Activated B cell treated with CpG ODN at 0.5 μM for 24 hours (primary cell): ENCODE data around the gene HLA-DOB. TPM values are rescaled to one million over a fixed set of nuclear protein-coding genes. Genes with fewer than 3 reads are reported as not detected.
"Not testable (repeated sequence)": the region's sequence is repeated elsewhere in the genome, so short reads cannot be mapped to it uniquely, and the experiment has no call there.

Experiments
- ATAC-seq: fragments of 200-7000 bp; cut with Tn5 transposase; one replicate; pipeline ENCODE4 v1.10.0; 2021; ENCODE audit warnings: low read depth, mild to moderate bottlenecking, moderate library complexity
- CTCF ChIA-PET: fragments of 350-600 bp; sonication (Branson Sonifier 250); formaldehyde crosslinking; loops from one replicate; lab custom pipeline; 2021; ENCODE audit warnings: antibody characterized with exemption; lab: Charles Lee
- POLR2A ChIA-PET: fragments of 350-600 bp; sonication (Branson Sonifier 250); formaldehyde crosslinking; loops from one replicate; lab custom pipeline; 2021; ENCODE audit warnings: antibody characterized with exemption; lab: Charles Lee
- DNase-seq: peaks from one replicate; pipeline ENCODE4 v3.0.0; 2022
- H3K27ac Mint-ChIP-seq: one replicate; pipeline ENCODE4 v1.8.0; 2020; ENCODE audit warnings: mixed read lengths
- H3K27me3 Mint-ChIP-seq: one replicate; pipeline ENCODE4 v1.8.0; 2021; ENCODE audit warnings: mixed read lengths
- H3K36me3 Mint-ChIP-seq: one replicate; pipeline ENCODE4 v1.8.0; 2021; ENCODE audit warnings: low read depth, mixed read lengths
- H3K4me1 Mint-ChIP-seq: one replicate; pipeline ENCODE4 v1.8.0; 2021; ENCODE audit warnings: mixed read lengths
- H3K4me3 Mint-ChIP-seq: one replicate; pipeline ENCODE4 v1.8.0; 2020; ENCODE audit warnings: mild to moderate bottlenecking, mixed read lengths
- H3K9me3 Mint-ChIP-seq: one replicate; pipeline ENCODE4 v1.8.0; 2020; ENCODE audit warnings: mixed read lengths
- intact Hi-C: fragments of 100-400 bp; cut with micrococcal nuclease; formaldehyde crosslinking; loops from one replicate; pipeline ENCODE4 v1.15.1; 2024
- total RNA-seq: library from RNA; stranded (reverse); gene quantifications from 2 replicates; pipeline ENCODE4 v1.2.3, GENCODE V29; 2022
- TF ChIP-seq, protein P1 (sequence below): fragments of 200-600 bp; IDR thresholded peaks from one replicate; pipeline ENCODE4 v1.8.0; 2022; ENCODE audit warnings: antibody characterized with exemption, mild to moderate bottlenecking

HLA-DOB gene
- total RNA-seq, 1 donor from 2014 or later, result 101 TPM

DNA sequence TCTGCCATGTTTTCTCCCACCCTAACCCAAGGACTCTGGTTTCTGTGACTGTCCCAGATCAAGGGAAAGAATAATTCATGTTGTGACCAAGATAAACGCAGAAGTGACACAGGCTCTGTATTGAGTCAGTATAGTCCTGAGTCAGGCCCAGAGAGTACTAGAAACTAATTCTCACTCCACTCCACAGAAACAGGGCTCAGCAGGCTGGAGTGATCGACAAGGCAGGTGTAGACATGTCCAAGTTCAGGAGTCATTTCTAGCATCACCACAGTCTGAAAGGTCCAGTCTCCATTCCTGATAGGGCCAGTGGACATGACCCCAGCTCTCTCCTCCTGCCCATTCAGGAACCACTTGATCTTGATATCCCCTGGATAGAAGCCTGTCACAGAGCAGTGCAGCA is 2.7 kb downstream of the HLA-DOB start:
- ATAC-seq (no peak), DNase-seq (no peak)
- no peaks in the 10 kb centered on the region for H3K9me3 Mint-ChIP-seq
- intact Hi-C loops, result no loop called here
- H3K27me3 Mint-ChIP-seq, result no peaks in the 10 kb centered on the region
- TF ChIP-seq, protein P1, sequence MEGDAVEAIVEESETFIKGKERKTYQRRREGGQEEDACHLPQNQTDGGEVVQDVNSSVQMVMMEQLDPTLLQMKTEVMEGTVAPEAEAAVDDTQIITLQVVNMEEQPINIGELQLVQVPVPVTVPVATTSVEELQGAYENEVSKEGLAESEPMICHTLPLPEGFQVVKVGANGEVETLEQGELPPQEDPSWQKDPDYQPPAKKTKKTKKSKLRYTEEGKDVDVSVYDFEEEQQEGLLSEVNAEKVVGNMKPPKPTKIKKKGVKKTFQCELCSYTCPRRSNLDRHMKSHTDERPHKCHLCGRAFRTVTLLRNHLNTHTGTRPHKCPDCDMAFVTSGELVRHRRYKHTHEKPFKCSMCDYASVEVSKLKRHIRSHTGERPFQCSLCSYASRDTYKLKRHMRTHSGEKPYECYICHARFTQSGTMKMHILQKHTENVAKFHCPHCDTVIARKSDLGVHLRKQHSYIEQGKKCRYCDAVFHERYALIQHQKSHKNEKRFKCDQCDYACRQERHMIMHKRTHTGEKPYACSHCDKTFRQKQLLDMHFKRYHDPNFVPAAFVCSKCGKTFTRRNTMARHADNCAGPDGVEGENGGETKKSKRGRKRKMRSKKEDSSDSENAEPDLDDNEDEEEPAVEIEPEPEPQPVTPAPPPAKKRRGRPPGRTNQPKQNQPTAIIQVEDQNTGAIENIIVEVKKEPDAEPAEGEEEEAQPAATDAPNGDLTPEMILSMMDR, result no peak
- H3K36me3 Mint-ChIP-seq, result peaks cover 66% of the 10 kb centered on the region
- H3K27ac Mint-ChIP-seq, result peak overlapping the region; percentile 99
- ChIA-PET CTCF (interaction anchor here (0.9 to 2.4 kb wide), 5 partner anchors 17 to 39 kb away, joined by 3 to 11 read pairs (median 4); partner anchors contain the start of genes PSMB9, TAP1 and TAP2), POLR2A (interaction anchor here (0.7 to 3.8 kb wide), 9 partner anchors 13 to 154 kb away, joined by 3 to 51 read pairs (median 4); partner anchors contain the start of genes PSMB9, TAP1 and TAP2)
- H3K4me1 Mint-ChIP-seq, result peaks cover 83% of the 10 kb centered on the region
- H3K4me3 Mint-ChIP-seq, result peak overlapping the region; percentile 99

DNA sequence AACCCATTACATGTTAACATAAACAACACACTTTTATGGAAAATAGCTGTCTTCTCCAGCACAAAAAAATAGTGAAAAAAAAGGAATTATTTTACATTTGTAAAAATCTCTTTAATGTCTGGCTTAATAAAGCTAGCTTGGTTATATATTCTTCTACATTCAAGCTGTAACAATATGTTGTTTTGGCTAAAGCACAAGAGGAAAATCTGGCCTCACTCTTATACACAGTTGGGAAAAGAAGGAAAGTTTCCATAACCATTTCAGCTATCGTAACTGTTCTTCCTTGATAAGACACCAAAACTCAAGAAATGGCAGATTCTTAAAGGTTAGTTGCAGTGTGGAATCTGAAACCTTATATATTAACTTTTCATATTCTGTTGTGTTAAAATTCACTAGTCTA is 7.6 kb downstream of the HLA-DOB start:
- no peak for ATAC-seq
- H3K9me3 Mint-ChIP-seq, result peaks cover 2% of the 10 kb centered on the region
- peak overlapping the region; percentile 30 for H3K27ac Mint-ChIP-seq
- DNase-seq, result no peak
- intact Hi-C loops, result no loop called here
- TF ChIP-seq, protein P1, result no peak
- H3K4me3 Mint-ChIP-seq, result no peak overlapping the region
- peaks cover 50% of the 10 kb centered on the region for H3K4me1 Mint-ChIP-seq
- CTCF ChIA-PET, result interaction anchor here (1.3 to 1.4 kb wide), 2 partner anchors 23 to 59 kb away, joined by 4 to 6 read pairs; no protein-coding TSS in a partner anchor
- POLR2A ChIA-PET, result interaction anchor here (0.9 to 3.5 kb wide), 4 partner anchors 11 to 142 kb away, joined by 3 to 8 read pairs (median 4); partner anchors contain the start of gene HLA-DQB1
- no peaks in the 10 kb centered on the region for H3K27me3 Mint-ChIP-seq
- H3K36me3 Mint-ChIP-seq, result peaks cover 65% of the 10 kb centered on the region

DNA sequence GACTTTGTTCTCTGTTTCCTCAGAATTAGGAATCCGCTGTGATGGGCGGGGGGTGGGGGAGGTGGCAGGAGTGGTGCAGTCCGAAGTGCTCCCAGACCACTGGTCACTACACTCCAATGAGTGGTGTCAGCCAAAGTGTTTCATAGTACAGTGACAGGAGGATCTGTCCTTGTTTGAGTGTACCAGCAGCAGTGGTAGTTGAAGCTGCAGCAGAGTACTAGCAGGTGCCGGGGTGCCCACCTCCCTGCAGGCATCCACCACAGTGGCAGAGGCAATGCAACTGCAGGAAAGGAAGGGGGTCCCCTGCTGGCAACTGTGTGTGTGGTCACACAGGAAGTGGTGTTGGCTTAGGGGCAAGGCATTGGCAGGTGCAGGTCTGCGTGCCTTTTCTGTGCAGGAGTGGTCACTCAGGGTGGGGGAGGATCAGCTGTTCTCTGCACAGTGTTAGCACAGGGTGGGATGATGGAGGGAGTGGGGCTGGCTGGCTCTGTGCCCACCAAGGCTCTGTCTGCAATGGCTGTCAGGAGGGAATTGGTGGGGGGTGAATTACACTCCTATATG is 9.7 kb downstream of the HLA-DOB start:
- intact Hi-C loops, result no loop called here
- ATAC-seq, result peak; percentile 37
- ChIA-PET CTCF (no interaction called here), POLR2A (interaction anchor here (0.6 to 3.5 kb wide), 7 partner anchors 9 to 381 kb away, joined by 3 to 8 read pairs (median 3); partner anchors contain the start of genes PSMB9, TAP1 and TAP2)
- Mint-ChIP-seq H3K9me3 (peaks cover 2% of the 10 kb centered on the region), H3K36me3 (peaks cover 45% of the 10 kb centered on the region), H3K4me1 (peaks cover 36% of the 10 kb centered on the region), H3K4me3 (no peak overlapping the region), H3K27me3 (no peaks in the 10 kb centered on the region), H3K27ac (peak overlapping the region; percentile 41)
- TF ChIP-seq, protein P1, result no peak
- no peak for DNase-seq

DNA sequence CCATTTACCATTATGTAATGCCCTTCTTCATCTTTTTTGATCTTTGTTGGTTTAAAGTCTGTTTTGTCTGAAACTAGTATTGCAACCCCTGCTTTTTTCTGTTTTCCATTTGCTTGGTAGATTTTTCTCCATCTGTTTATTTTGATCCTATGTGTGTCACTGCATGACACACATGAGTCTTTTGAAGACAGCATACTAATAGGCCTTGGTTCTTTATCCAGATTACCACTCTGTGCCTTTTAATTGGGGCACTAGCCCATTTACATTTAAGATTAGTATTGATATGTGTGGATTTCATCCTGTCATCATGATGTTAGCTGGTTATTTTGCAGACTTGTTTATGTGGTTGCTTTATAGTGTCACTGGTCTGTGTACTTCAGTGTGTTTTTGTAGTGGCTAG is 11.4 kb downstream of the HLA-DOB start:
- H3K27ac Mint-ChIP-seq, intact Hi-C loops, H3K9me3 Mint-ChIP-seq, DNase-seq, H3K27me3 Mint-ChIP-seq, CTCF ChIA-PET, ATAC-seq, H3K4me3 Mint-ChIP-seq: not testable (repeated sequence)
- H3K4me1 Mint-ChIP-seq, result peaks cover 28% of the 10 kb centered on the region
- peaks cover 34% of the 10 kb centered on the region for H3K36me3 Mint-ChIP-seq
- POLR2A ChIA-PET, result interaction anchor here (0.5 to 1.8 kb wide), 3 partner anchors 7 to 1619 kb away, joined by 3 to 6 read pairs (median 3); partner anchors contain the start of genes PSMB9 and TAP1

DNA sequence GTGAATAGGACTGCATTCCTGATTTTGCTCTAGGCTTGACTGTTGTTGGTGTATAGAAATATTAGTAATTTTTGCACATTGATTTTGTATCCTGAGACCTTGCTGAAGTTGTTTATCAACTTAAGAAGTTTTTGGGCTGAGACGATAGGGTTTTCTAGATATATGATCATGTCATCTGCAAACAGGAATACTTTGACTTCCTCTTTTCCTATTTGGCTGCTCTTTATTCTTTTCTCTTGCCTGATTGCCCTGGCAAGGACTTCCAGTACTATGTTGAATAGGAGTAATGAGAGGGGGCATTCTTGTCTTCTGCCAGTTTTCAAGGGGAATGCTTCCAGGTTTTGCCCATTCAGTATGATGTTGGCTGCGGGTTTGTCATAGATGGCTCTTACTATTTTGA is 13.4 kb downstream of the HLA-DOB start:
- TF ChIP-seq, protein P1, result no peak
- intact Hi-C loops, result no loop called here
- CTCF ChIA-PET, result interaction anchor here (0.6 kb wide), 1 partner anchor 68 kb away, joined by 3 read pairs; no protein-coding TSS in a partner anchor
- no peaks in the 10 kb centered on the region for H3K27me3 Mint-ChIP-seq
- H3K27ac Mint-ChIP-seq, result no peak overlapping the region
- no peak overlapping the region for H3K4me3 Mint-ChIP-seq
- H3K36me3 Mint-ChIP-seq, result peaks cover 16% of the 10 kb centered on the region
- POLR2A ChIA-PET, result no interaction called here
- peaks cover 7% of the 10 kb centered on the region for H3K9me3 Mint-ChIP-seq
- ATAC-seq (no peak), DNase-seq (no peak)
- peaks cover 21% of the 10 kb centered on the region for H3K4me1 Mint-ChIP-seq
